LHCN-M2 (cell line): ENCODE measurements around the gene PNMA5. TPM values are rescaled to one million over a fixed set of nuclear protein-coding genes. Genes with fewer than 3 reads are reported as not detected.
"Not testable (repeated sequence)": the region's sequence is repeated elsewhere in the genome, so short reads cannot be mapped to it uniquely, and the experiment has no call there.

Experiments
- DNase-seq: peaks from one replicate; pipeline ENCODE4 v3.0.0-alpha.2; 2012; ENCODE audit warnings: low read depth
- polyA plus RNA-seq: library from polyadenylated mRNA; unstranded; fragments of >200 nt; gene quantifications from one replicate; pipeline ENCODE4 v1.2.1, GENCODE V29; 2012; ENCODE audit warnings: missing spikeins
- total RNA-seq: library from RNA; depleted of rRNA; stranded (reverse); fragments of >200 nt; gene quantifications from 2 replicates; pipeline ENCODE4 v1.2.3, GENCODE V29; 2014; rRNA removed

Gene PNMA5
- total RNA-seq = not detected in 2 replicates
- polyA plus RNA-seq = not detected

GRCh38 chrX:152993933-152994332 lies at the start of gene PNMA5:
PNMA5 (minus strand) TSS chrX:152994116; CDS start chrX:152991598, 2,518 bp downstream.
- DNase-seq = no peak

- DNase-seq = peak; percentile 6
These were observed 38.6 kb upstream of the PNMA5 start for GRCh38 chrX:153032397-153033118.

DNA sequence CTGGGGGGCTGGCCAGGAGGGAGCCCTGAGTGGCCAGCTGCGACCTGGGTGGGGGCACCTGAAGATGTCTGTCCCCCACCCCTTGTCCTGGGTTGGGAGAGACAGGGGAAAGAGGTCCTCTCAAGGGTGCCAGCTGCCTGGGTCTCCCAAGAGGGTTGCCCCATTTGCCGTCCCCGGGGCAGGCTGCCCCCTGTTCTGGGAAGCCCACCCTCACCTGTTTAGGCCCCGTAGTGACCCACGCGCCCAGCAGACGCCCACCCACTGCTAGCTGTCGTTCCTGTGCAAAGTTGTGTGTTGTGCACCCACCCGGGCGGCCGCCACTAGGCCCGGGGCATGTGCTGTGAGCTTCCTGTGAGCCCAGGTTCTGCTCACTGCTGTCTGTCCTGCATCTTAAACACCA lies 36.9 kb upstream of the PNMA5 start:
- DNase-seq = no peak

DNA sequence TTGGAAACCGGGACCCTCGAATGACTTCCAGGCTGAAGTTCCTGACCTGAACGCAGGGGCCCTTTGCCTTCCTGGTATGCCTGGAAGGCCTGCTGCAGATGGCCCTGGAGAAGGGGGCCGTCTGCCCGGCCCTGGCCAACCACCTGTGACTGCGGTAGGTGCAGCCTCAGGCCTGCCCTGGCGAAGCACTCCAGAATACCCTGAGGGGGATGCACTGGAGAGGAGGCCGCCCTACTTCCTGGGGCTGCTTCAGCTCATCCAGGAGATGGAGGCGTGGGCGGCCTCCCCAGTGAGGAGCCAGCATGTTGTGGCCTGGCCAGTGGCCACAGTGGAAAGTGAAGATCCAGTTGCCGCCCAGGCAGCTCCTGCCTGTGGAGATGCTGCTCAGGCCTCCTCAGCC lies 36.0 kb upstream of the PNMA5 start:
- no peak for DNase-seq

- DNase-seq = no peak
These were observed 35.2 kb upstream of the PNMA5 start for GRCh38 chrX:153029162-153029561.

DNA sequence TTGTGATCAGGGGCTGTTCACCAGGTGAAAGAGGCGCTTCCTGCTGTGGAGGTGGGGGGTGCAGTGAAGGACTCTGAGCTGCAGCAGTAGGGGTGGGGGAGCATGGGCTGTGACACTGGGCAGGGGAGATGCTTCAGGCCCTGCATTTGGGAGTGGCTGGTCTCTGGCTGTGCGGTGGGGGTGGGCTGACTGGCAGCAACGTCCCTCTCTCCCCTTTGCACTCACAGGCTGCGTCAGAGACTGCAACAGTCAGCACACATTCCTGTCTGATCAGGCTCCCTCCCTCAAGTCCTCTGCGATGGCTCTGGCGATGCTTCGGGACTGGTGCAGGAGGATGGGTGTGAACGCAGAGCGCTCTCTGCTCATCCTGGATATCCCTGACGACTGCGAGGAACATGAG lies 34.6 kb upstream of the PNMA5 start:
- not testable (repeated sequence) for DNase-seq

GRCh38 chrX:153026501-153026900 lies 32.6 kb upstream of the PNMA5 start:
- not testable (repeated sequence) for DNase-seq

DNA sequence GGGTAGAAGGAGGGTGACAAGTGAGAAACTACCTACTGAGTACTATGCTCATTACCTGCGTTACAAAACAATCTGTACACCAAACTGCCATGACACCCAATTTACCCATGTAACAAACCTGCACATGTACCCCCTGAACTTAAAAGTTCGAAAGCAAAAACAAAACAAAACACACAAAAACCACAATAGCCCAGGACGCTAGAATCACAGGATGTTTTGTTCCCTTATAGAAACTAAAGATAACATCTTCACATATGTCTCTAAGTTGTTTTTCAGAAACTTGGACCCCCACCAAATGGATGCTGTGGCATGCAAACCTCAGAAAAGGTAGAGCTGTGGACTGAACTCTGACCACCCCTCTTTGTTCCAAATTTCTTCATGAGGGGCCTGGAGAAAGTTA lies 25.2 kb upstream of the PNMA5 start:
- no peak for DNase-seq

- DNase-seq = not testable (repeated sequence)
These were observed 23.3 kb upstream of the PNMA5 start for GRCh38 chrX:153017174-153017573.

GRCh38 chrX:153004780-153005179 lies 10.9 kb upstream of the PNMA5 start:
- DNase-seq = no peak

DNA sequence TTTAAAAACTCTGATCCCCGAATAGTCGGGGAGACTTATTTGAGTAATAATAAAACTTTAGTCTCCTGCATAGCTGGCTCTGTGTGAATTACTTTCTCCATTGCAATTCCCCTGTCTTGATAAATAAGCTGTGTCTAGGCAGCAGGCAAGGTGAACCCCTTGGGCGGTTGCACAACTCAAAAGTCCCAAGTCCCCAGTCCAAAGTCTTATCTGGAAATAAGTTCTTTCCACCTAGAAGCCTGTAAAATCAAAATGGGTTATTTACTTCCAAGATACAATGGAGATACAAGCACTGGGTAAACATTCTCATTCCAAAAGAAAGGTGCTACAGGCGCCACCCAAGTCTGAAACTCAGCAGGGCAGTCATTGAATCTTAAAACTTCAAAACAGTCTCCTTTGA lies 10.1 kb upstream of the PNMA5 start:
- no peak for DNase-seq

DNA sequence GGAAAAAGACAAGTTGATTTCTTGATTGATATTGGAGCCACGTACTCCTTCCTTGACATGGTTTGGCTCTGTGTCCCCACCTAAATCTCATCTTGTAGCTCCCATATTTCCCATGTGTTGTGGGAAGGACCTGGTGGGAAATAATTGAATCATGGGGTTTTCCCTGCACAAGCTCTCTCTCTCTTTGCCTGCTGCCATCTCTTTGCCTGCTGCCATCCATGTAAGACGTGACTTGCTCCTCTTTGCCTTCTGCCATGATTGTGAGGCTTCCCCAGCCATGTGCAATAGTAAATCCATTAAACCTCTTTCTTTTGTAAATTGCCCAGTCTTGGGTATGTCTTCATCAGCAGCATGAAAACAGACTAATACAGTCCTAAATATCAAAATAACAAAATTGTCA lies 8.3 kb upstream of the PNMA5 start:
- DNase-seq = not testable (repeated sequence)

GRCh38 chrX:152997337-152997736 lies 3.4 kb upstream of the PNMA5 start:
- DNase-seq = no peak

DNA sequence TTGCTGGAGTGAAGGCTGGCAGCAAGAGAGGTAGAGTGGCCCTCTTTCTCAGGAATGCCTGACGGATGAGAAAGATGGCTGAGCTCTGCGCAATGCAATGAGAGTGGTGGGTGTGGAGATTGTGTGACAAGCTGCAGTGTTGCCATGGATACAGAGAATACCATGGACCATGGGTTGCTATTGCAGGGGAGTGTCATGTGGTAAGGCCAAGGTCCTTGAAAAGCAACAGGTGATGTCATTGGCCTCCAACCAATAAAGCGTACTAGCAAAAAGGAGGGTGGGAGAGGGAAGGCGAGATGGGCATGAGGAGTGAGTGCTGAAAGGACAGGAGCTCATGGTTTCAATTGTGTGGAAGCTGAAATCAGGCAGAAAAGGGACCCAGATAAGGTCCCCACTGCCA lies 1.8 kb downstream of the PNMA5 start:
- DNase-seq = no peak

DNA sequence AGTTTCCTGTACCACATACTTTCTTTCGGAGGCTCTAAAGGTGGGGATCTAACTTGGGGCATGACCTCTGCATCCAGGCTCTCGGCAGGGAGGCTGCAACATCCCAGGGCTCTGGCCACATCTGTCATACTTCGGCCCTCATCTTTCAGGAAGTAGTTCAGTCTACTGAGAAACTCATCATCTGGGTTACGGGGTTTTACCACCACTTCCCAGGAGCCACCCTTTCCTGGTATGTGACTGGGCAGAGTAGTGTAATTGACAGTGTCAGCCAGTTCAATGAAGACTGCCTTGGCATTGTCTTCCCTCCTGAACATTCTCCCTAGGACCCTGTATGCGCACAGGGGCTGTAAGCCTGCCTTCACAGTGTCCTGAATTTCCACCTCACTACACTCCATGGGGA lies 2.8 kb downstream of the PNMA5 start:
- DNase-seq = no peak

DNA sequence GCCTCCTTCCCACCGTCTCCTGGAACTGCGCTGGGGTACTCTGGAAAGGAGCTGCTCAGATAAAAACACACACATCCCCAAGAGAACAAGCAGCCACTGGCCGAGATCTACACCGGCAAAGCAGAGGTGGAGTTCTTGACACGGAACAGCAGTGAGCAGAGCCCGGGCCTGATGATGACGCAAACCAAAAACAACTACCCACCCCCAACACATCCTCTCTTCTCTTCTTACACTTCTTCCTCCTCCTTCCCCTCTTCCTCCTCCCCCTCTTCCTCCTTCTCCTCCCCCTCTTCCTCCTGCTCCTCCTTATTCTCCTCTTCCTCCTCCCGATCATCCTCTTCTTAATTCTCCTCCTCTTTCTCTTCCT lies 4.6 kb downstream of the PNMA5 start:
- no peak for DNase-seq

GRCh38 chrX:152988536-152989291 lies 5.2 kb downstream of the PNMA5 start:
- DNase-seq = no peak

GRCh38 chrX:152987801-152988200 lies 6.1 kb downstream of the PNMA5 start:
- DNase-seq = no peak

DNA sequence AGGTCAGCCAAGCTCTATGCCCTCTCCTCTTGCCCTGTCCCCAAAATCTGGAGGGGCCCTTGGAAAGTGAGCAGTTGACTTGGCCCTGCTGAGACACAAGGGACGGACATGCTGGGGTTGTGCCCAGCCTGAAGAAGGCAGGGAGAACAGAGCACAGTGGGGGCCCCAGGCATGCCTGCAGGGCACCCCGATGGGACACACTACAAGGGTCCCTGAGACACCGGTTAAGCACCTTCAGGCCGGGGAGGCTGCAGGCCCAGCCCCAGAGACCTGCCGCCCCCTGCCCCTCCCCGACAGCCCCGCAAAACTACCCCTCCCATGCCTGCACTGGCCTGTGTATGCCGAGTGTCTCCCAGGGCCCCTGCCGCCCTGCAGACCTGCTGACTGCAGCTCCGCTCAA lies 6.8 kb downstream of the PNMA5 start:
- DNase-seq = not testable (repeated sequence)

- not testable (repeated sequence) for DNase-seq
These were observed 8.5 kb downstream of the PNMA5 start for GRCh38 chrX:152985383-152985782.

GRCh38 chrX:152968193-152968592 lies 25.7 kb downstream of the PNMA5 start:
- no peak for DNase-seq

DNA sequence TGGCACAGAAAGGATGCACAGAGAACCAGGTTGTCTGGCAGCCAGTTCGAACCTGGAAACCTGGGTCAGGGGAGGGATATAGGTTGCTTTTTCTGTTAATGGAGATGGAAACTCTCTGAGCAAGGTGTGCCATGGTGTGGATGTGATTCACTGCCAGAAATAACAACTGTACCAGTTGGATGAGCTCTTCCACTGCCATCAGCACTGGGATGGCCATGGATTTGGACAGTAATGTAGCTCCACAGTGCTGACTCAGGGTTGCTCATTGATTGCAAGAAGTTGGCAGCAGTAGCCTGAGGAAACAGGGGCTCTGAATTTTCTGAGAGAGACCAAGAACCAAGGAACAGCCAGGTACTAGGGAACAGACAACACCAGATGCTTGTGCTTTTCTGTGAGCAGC lies 33.8 kb downstream of the PNMA5 start:
- DNase-seq = no peak

DNA sequence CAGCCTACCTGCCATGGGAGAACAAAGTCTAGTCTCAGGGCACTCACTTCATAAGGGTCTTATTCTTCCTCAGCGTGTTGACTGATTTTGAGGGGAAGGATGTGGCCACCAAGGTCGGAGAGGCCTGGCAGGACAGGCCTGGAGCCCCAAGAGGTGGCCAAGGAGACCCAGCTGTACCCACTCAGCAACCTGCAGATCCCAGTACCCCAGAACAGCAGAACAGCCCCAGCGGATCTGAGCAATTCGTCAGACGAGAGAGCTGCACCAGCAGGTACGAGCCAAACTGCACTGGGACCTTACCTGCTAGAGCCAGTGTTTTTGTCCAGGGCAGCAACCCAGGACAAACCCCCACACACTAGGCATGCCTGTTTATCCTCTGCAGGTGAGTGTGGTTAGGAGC lies 34.3 kb downstream of the PNMA5 start:
- DNase-seq = no peak
